Measurements from ENCODE around the gene GOPC.
A peak's percentile ranks its signal among the peaks of the same experiment; 100 is the strongest.

GOPC gene

GRCh38 chr6:117619178-117619577, 16.9 kb upstream of the GOPC start:
- H3K4me3 ChIP-seq (ENCODE audit: low read length), result no peak overlapping the region
- TF ChIP-seq, protein P1, sequence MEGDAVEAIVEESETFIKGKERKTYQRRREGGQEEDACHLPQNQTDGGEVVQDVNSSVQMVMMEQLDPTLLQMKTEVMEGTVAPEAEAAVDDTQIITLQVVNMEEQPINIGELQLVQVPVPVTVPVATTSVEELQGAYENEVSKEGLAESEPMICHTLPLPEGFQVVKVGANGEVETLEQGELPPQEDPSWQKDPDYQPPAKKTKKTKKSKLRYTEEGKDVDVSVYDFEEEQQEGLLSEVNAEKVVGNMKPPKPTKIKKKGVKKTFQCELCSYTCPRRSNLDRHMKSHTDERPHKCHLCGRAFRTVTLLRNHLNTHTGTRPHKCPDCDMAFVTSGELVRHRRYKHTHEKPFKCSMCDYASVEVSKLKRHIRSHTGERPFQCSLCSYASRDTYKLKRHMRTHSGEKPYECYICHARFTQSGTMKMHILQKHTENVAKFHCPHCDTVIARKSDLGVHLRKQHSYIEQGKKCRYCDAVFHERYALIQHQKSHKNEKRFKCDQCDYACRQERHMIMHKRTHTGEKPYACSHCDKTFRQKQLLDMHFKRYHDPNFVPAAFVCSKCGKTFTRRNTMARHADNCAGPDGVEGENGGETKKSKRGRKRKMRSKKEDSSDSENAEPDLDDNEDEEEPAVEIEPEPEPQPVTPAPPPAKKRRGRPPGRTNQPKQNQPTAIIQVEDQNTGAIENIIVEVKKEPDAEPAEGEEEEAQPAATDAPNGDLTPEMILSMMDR (conservative IDR thresholded peaks at IDR 0.05; ENCODE audit: low read length), result no peak
- no peak for DNase-seq (ENCODE audit: low read depth)

GRCh38 chr6:117617210-117618035, 15.1 kb upstream of the GOPC start:
- H3K4me3 ChIP-seq (ENCODE audit: low read length), result no peak overlapping the region
- DNase-seq (ENCODE audit: low read depth), result no peak
- TF ChIP-seq, protein P1 (conservative IDR thresholded peaks at IDR 0.05; ENCODE audit: low read length), result no peak

DNA sequence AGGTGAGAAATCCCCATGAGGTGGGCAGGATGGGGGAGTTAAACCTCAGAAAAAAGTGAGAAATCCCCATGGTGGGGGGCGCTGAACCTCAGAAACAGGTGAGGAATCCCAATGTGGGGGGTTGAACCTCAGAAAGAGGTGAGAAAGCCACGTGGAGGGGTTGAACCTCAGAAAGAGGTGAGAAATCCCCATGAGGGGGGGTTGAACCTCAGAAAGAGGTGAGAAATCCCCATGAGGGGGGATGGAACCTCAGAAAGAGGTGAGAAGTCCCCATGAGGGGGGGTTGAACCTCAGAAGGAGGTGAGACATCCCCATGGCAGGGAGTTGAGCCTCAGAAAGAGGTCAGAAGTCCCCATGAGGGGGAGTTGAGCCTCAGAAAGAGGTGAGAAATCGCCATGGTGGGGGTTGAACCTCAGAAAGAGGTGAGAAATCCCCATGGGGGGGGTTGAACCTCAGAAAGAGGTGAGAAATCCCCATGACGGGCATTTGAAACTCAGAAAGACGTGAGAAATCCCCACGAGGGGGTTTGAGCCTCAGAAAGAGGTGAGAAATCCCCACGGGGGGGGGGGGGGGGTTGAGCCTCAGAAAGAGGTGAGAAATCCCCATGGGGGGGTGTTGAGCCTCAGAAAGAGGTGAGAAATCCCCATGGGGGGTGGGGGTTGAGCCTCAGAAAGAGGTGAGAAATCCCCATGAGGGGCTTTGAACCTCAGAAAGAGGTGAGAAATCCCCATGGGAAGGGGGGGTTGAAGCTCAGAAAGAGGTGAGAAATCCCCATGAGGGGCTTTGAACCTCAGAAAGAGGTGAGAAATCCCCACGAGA, 14.3 kb upstream of the GOPC start:
- no peak for DNase-seq (ENCODE audit: low read depth)
- TF ChIP-seq, protein P1 (conservative IDR thresholded peaks at IDR 0.05; ENCODE audit: low read length), result no peak
- H3K4me3 ChIP-seq (ENCODE audit: low read length), result no peak overlapping the region

DNA sequence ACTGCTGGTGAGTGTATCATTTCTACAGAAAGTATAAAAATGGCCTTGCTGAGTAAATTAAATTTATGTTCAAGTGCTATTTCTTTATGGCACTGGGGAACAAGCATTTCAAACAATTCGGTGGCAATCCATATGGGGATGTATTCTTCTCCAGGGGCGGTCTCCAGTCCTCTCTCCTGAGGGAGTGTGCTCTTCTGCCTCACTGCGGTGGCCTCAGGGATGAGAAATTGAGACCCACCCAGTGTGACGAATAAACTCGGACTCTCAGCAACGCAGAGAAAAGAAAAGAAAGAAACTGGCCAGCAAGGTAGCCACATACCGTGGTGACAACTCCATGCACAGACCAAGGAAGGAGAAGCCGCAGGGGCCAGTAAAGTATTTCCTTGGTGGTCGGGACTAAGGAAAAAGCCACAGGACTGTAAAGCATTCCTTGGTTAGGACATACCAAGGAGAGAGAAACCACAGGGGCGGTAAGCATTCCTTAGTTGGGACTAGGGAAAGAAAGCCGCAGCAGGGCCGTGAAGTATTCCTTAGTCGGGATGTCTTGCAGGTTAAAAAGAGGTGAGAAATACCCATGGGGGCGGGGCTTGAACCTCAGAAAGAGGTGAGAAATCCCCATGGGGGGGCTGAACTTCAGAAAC, 13.6 kb upstream of the GOPC start:
- TF ChIP-seq, protein P1 (conservative IDR thresholded peaks at IDR 0.05; ENCODE audit: low read length), result no peak
- no peak overlapping the region for H3K4me3 ChIP-seq (ENCODE audit: low read length)
- peak; percentile 68 for DNase-seq (ENCODE audit: low read depth)

- TF ChIP-seq, protein P1 (conservative IDR thresholded peaks at IDR 0.05; ENCODE audit: low read length), result no peak
- peak; percentile 43 for DNase-seq (ENCODE audit: low read depth)
Measured at GRCh38 chr6:117613920-117614560, 11.7 kb upstream of the GOPC start.

GRCh38 chr6:117607511-117607910, 5.2 kb upstream of the GOPC start:
- TF ChIP-seq, protein P1 (conservative IDR thresholded peaks at IDR 0.05; ENCODE audit: low read length), result no peak
- no peak overlapping the region for H3K4me3 ChIP-seq (ENCODE audit: low read length)
- no peak for DNase-seq (ENCODE audit: low read depth)

More at GRCh38 chr6:117613920-117614560, 11.7 kb upstream of the GOPC start:
- no peak overlapping the region for H3K4me3 ChIP-seq (ENCODE audit: low read length)
